ENCODE results near the gene CYB561D1. TPM values are rescaled to one million over a fixed set of nuclear protein-coding genes. Genes with fewer than 3 reads are reported as not detected.
A peak's percentile ranks its signal among the peaks of the same experiment; 100 is the strongest.

CYB561D1 gene
- total RNA-seq, 2 experiments from 2014 or later = 19.5 to 21.4 TPM

DNA sequence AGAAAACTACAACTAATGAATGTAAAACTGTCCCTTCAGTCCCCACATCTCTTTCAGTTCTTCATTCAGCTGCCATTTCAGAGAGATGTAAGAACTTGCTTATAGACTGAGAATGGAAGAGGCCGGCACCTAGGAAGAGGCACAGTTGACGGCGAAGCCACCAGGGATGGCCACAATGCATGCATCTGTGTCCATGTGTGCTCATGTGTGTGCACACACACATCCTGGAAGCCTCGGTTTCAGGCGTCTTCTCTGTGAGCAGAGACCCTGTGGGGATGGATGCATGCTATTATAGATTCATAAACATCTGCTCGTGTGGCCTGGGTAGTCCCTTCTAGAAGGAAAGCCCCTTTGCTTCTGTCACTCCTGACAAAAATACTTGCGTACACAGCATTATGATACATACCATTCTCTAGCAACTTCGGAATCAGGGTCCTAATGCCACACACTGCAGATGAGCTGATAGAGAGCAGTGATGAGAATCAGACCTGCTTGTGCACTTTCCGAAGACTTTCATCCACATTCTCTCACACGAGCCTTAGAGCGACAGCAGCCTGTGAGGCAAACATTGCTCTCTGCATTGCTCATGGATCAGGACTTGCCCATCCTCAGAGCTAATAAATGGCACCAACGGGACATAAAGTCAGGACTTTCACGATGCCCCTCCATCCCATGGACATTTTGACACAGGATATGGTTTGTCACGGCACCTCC is 33.4 kb downstream of the CYB561D1 start:
- ChIA-PET POLR2A (no interaction called here), CTCF (interaction anchor here (0.7 to 17.9 kb wide), 2 partner anchors 18 to 32 kb away, joined by 3 to 779 read pairs; partner anchors contain the start of genes AMIGO1, ATXN7L2 and CYB561D1)

DNA sequence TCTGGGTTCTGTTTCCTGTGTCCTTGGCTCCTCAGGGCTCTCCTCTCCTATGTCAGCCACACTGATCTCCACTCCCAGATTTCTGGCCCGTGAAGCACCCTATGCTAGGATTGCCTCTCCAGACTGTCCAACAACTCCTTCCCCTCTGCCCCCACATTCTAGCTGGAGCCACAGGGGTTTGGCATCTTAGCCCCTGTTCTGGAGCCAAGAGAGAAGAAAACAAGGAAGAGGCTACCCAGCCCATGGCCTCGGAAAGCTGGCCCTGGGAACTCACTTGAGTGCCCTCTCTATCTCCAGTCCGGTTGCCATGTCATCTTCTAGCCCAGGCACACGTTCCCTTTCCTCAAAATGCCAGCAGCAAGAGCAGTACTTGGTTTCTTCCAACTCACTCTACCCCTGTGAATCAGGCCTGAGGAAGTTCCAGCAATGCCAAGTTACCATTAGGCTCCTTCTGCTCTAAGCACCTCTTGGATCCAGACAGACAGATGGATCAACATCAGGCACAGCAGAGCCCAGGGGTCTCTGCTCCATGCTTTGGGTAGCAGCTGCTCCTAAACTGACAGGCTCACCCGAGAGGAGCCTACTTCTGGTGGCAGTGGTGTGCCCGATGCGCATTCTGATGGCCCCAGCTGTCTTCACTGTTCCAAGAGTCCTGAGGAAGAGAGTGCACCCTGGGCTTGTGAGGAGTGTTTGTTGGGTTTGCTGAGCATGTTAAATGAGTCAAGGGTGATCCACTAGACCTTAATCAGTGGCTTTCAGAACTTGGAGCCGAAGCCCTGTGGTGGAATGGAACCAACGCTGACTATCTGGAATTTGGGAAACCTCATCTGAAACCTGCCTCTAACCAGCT is 34.2 kb downstream of the CYB561D1 start:
- Mint-ChIP-seq H3K4me3 (no peak overlapping the region), H3K9me3 (no peaks in the 10 kb centered on the region), H3K4me1 (peaks cover 22% of the 10 kb centered on the region), H3K27ac (no peak overlapping the region), H3K36me3 (ENCODE audit: low read depth) (no peaks in the 10 kb centered on the region), H3K27me3 (peaks cover 13% of the 10 kb centered on the region)
- ChIA-PET POLR2A (interaction anchor here (5.2 kb wide), 1 partner anchor 43 kb away, joined by 46 read pairs; the partner anchor contains the start of gene ATXN7L2), CTCF (interaction anchor here (0.7 to 17.9 kb wide), 3 partner anchors 19 to 250 kb away, joined by 3 to 779 read pairs (median 57); partner anchors contain the start of genes AMIGO1, ATXN7L2 and CYB561D1)
- no peak for DNase-seq

More for the DNA sequence above, 33.4 kb downstream of the CYB561D1 start:
- Mint-ChIP-seq H3K27me3 (peaks cover 18% of the 10 kb centered on the region), H3K36me3 (ENCODE audit: low read depth) (no peaks in the 10 kb centered on the region), H3K4me3 (no peak overlapping the region), H3K27ac (no peak overlapping the region), H3K9me3 (no peaks in the 10 kb centered on the region), H3K4me1 (peaks cover 16% of the 10 kb centered on the region)
- DNase-seq = no peak

DNA sequence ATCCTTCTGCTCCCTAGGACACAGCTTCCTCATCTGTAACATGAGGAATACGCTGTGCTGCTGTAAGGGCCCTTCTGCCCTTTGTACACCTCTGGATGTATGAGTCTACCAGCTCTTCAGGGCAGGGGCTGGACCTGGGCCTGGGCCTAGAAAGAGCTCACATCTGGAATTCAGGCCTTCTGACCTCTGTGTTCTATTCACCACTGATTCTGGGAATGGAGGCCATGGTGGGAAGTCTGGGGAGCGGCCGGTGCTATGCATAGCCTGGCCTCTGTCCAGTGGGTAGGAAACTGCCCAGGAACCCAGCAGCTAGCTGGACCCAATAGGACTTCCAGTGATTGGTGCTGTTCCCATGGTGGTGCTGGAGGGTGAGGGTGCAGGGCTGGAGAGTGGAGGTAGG is 34.8 kb downstream of the CYB561D1 start:
- ChIA-PET POLR2A (interaction anchor here (2.2 to 5.2 kb wide), 2 partner anchors 20 to 44 kb away, joined by 7 to 46 read pairs; partner anchors contain the start of genes ATXN7L2 and GNAI3), CTCF (interaction anchor here (2.0 to 17.9 kb wide), 3 partner anchors 13 to 251 kb away, joined by 9 to 779 read pairs (median 57); partner anchors contain the start of genes ATXN7L2 and CYB561D1)
- Mint-ChIP-seq H3K27ac (no peak overlapping the region), H3K27me3 (peaks cover 13% of the 10 kb centered on the region), H3K36me3 (ENCODE audit: low read depth) (no peaks in the 10 kb centered on the region), H3K4me1 (peaks cover 22% of the 10 kb centered on the region), H3K9me3 (no peaks in the 10 kb centered on the region), H3K4me3 (no peak overlapping the region)
- DNase-seq = no peak

DNA sequence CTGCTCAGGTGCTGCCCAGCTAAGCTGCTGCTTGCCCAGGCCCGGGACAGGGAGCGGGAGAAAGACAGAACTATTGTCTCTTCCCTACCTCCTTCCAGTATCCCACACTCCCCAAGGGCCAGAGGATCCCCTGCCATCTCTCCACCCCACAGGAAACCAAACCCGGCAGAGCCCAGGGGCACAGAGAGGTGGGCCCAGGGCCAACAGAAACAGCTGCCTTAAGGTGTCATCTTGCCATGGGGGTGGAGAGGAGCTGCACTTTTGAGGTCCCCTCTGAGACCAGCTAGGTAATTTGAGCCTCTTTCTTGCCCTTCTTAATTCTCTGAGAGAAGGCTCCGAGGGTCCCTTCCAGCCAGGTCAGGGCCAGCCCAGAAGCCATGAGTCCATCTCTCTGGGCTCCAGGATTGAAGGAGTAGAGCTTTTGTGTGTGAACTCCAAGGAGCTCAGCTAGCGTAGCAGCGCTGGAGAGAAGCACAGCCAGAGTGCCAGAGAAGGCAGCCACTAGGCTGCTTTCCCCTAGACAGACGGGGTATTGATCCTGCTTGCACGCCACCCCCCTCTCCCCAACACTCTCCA is 36.1 kb downstream of the CYB561D1 start:
- POLR2A ChIA-PET = interaction anchor here (0.9 to 5.2 kb wide), 8 partner anchors 10 to 45 kb away, joined by 3 to 46 read pairs (median 10); partner anchors contain the start of genes AMIGO1, ATXN7L2, CYB561D1 and GNAI3

GRCh38 chr1:109530457-109531087 is 36.7 kb downstream of the CYB561D1 start:
- POLR2A ChIA-PET = interaction anchor here (0.9 to 5.2 kb wide), 7 partner anchors 11 to 45 kb away, joined by 3 to 46 read pairs (median 13); partner anchors contain the start of genes AMIGO1, ATXN7L2, CYB561D1 and GNAI3
- DNase-seq = no peak
- H3K4me3 Mint-ChIP-seq = no peak overlapping the region

More for the DNA sequence above, 36.1 kb downstream of the CYB561D1 start:
- DNase-seq = no peak
- Mint-ChIP-seq H3K36me3 (ENCODE audit: low read depth) (no peaks in the 10 kb centered on the region), H3K27ac (no peak overlapping the region), H3K27me3 (peaks cover 10% of the 10 kb centered on the region), H3K4me3 (no peak overlapping the region), H3K4me1 (peaks cover 22% of the 10 kb centered on the region), H3K9me3 (no peaks in the 10 kb centered on the region)
- CTCF ChIA-PET = interaction anchor here (0.7 to 17.9 kb wide), 6 partner anchors 11 to 343 kb away, joined by 3 to 779 read pairs (median 8); partner anchors contain the start of genes AMIGO1, ATXN7L2 and CYB561D1

GRCh38 chr1:109531380-109531779 is 37.5 kb downstream of the CYB561D1 start:
- H3K4me1 Mint-ChIP-seq = peaks cover 22% of the 10 kb centered on the region
- H3K27ac Mint-ChIP-seq = peak overlapping the region; percentile 10
- POLR2A ChIA-PET = interaction anchor here (1.0 to 5.2 kb wide), 11 partner anchors 15 to 248 kb away, joined by 3 to 54 read pairs (median 12); partner anchors contain the start of genes AMIGO1, ATXN7L2, CYB561D1 and PSMA5
- H3K36me3 Mint-ChIP-seq (ENCODE audit: low read depth) = no peaks in the 10 kb centered on the region
- no peak for DNase-seq
- CTCF ChIA-PET = interaction anchor here (0.6 to 17.9 kb wide), 30 partner anchors 9 to 503 kb away, joined by 3 to 779 read pairs (median 8); partner anchors contain the start of genes AHCYL1, AMIGO1, ATXN7L2 and CYB561D1
- H3K4me3 Mint-ChIP-seq = no peak overlapping the region
- no peaks in the 10 kb centered on the region for H3K9me3 Mint-ChIP-seq
- peaks cover 5% of the 10 kb centered on the region for H3K27me3 Mint-ChIP-seq

More at GRCh38 chr1:109530457-109531087, 36.7 kb downstream of the CYB561D1 start:
- Mint-ChIP-seq H3K27me3 (peaks cover 10% of the 10 kb centered on the region), H3K9me3 (no peaks in the 10 kb centered on the region), H3K27ac (no peak overlapping the region), H3K36me3 (ENCODE audit: low read depth) (no peaks in the 10 kb centered on the region), H3K4me1 (peaks cover 22% of the 10 kb centered on the region)
- CTCF ChIA-PET = interaction anchor here (1.5 to 17.9 kb wide), 6 partner anchors 12 to 253 kb away, joined by 3 to 779 read pairs (median 22); partner anchors contain the start of genes AMIGO1, ATXN7L2, CYB561D1 and PSMA5

GRCh38 chr1:109531826-109532364 is 38.0 kb downstream of the CYB561D1 start:
- peaks cover 2% of the 10 kb centered on the region for H3K27me3 Mint-ChIP-seq
- no peak for DNase-seq
- peaks cover 22% of the 10 kb centered on the region for H3K4me1 Mint-ChIP-seq
- ChIA-PET POLR2A (interaction anchor here (0.7 to 5.2 kb wide), 16 partner anchors 8 to 269 kb away, joined by 3 to 54 read pairs (median 8); partner anchors contain the start of genes AMIGO1, ATXN7L2, CYB561D1 and GNAI3), CTCF (interaction anchor here (0.6 to 17.9 kb wide), 50 partner anchors 9 to 502 kb away, joined by 3 to 779 read pairs (median 5); partner anchors contain the start of genes AHCYL1, AMIGO1, AMPD2 and ATXN7L2)
- no peaks in the 10 kb centered on the region for H3K9me3 Mint-ChIP-seq
- H3K27ac Mint-ChIP-seq = no peak overlapping the region
- H3K4me3 Mint-ChIP-seq = peak overlapping the region; percentile 48
- H3K36me3 Mint-ChIP-seq (ENCODE audit: low read depth) = no peaks in the 10 kb centered on the region

DNA sequence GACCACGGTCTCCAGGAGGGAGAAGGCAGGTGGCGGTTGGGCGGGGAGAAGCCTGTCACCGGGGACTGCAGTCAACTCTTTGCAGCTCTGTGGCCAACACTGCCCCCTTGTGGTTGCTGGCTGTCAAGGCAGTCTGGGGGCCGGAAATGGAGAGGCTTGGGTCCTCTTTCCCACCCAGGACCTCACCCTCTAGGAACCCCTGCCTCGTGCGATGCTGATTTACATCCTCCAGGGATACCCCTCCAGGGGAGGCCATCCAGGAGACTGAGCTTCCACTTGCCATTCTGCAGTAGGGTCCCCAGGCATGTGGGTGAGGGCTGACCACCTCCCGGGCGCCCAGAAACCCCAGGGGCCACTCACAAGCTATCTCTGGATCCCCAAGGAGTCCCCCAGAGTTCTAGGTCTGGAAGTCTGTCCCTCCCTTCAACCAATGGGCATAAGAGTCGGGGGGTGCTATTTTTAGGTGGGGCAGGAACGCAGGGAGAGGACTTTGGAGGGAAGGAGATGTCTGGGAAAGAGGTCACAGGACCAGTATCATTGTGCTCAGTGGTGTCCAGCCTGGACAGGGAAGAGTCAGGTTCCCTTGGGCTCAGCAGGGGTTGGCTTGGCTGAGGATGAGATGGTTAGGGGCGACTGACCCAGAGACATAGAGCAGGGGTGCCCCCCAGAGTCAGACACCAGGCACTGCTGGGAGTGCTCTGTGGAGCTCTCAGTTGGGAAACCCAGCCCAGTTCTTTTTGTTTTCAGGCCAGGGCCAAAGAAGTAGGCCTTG is 38.7 kb downstream of the CYB561D1 start:
- Mint-ChIP-seq H3K27ac (peak overlapping the region; percentile 90), H3K36me3 (ENCODE audit: low read depth) (no peaks in the 10 kb centered on the region)
- peak; percentile 92 for DNase-seq

DNA sequence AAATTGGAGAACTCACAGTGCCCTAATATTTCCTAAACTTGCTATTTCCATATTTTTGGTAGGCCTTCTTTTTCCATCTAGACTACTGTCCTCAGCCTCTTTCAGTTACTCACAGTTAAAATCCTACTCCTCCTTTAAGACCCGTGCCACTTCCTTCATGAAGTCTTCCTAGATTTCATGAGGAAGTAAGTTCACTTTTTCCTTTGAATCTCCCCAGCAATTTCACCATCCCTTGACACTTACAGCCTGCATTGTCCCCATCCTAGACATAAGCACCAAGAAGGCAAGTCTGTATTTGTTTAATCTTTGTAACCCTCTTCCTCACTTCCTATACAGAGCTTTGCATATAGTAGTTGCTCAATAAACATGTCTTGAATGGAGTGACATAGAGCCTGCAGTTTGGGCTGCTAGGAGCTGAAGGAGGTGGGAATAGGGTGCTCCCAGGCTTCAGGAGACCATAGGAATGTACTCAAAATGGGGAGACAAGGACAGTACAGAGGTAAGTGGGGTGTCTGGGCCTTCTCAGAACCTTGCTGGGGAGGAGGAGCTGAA is 40.5 kb downstream of the CYB561D1 start:
- CTCF ChIA-PET = interaction anchor here (0.6 to 17.9 kb wide), 7 partner anchors 11 to 278 kb away, joined by 3 to 779 read pairs (median 22); partner anchors contain the start of genes ATXN7L2, CYB561D1 and SORT1
- no peaks in the 10 kb centered on the region for H3K27me3 Mint-ChIP-seq
- POLR2A ChIA-PET = no interaction called here

More for the DNA sequence above, 38.7 kb downstream of the CYB561D1 start:
- no peaks in the 10 kb centered on the region for H3K9me3 Mint-ChIP-seq
- H3K4me3 Mint-ChIP-seq = peak overlapping the region; percentile 48
- H3K4me1 Mint-ChIP-seq = peaks cover 22% of the 10 kb centered on the region
- CTCF ChIA-PET = interaction anchor here (0.5 to 17.9 kb wide), 59 partner anchors 9 to 502 kb away, joined by 3 to 779 read pairs (median 4); partner anchors contain the start of genes AHCYL1, AMIGO1, AMPD2 and ATXN7L2
- POLR2A ChIA-PET = interaction anchor here (0.7 to 5.2 kb wide), 17 partner anchors 9 to 270 kb away, joined by 3 to 54 read pairs (median 7); partner anchors contain the start of genes AMIGO1, ATXN7L2, CYB561D1 and GNAI3
- H3K27me3 Mint-ChIP-seq = no peaks in the 10 kb centered on the region

GRCh38 chr1:109535481-109535880 is 41.6 kb downstream of the CYB561D1 start:
- Mint-ChIP-seq H3K27me3 (no peaks in the 10 kb centered on the region), H3K36me3 (ENCODE audit: low read depth) (no peaks in the 10 kb centered on the region), H3K4me3 (no peak overlapping the region), H3K27ac (no peak overlapping the region), H3K4me1 (peaks cover 22% of the 10 kb centered on the region), H3K9me3 (no peaks in the 10 kb centered on the region)
- no peak for DNase-seq
- CTCF ChIA-PET = interaction anchor here (7.4 to 17.9 kb wide), 2 partner anchors 9 to 40 kb away, joined by 52 to 779 read pairs; partner anchors contain the start of genes ATXN7L2 and CYB561D1
- POLR2A ChIA-PET = interaction anchor here (1.1 to 1.3 kb wide), 2 partner anchors 11 to 41 kb away, joined by 3 read pairs; partner anchors contain the start of gene CYB561D1

More for the DNA sequence above, 40.5 kb downstream of the CYB561D1 start:
- H3K9me3 Mint-ChIP-seq = no peaks in the 10 kb centered on the region
- no peak overlapping the region for H3K27ac Mint-ChIP-seq
- no peaks in the 10 kb centered on the region for H3K36me3 Mint-ChIP-seq (ENCODE audit: low read depth)
- no peak overlapping the region for H3K4me3 Mint-ChIP-seq
- H3K4me1 Mint-ChIP-seq = peaks cover 22% of the 10 kb centered on the region
- no peak for DNase-seq
